ENCODE data around the gene CPSF3.

DNA sequence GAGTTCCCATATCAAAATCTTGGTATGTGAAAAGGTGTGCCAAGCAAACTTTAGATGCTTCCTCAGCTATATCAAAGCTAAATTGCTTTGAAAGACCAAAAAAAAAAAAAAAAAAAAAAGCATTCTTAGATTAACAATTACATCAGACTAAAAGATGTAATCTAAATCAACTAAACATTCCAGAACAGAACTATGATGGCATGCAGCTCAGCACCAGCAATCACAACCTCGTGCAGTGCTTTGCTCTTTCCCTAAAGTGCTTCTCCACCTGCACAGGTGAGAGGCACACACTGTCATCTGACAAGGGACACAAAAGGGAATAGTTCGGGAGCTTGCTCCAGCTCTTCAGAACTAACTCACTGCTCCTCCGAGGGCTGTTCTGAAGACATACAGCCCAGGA, 94.7 kb downstream of the CPSF3 start:
- TF ChIP-seq POLR2AphosphoS5 (IDR thresholded peaks at IDR 0.05) (no peak), EP300 (IDR thresholded peaks at IDR 0.05) (no peak)
- TF ChIP-seq, protein P1, sequence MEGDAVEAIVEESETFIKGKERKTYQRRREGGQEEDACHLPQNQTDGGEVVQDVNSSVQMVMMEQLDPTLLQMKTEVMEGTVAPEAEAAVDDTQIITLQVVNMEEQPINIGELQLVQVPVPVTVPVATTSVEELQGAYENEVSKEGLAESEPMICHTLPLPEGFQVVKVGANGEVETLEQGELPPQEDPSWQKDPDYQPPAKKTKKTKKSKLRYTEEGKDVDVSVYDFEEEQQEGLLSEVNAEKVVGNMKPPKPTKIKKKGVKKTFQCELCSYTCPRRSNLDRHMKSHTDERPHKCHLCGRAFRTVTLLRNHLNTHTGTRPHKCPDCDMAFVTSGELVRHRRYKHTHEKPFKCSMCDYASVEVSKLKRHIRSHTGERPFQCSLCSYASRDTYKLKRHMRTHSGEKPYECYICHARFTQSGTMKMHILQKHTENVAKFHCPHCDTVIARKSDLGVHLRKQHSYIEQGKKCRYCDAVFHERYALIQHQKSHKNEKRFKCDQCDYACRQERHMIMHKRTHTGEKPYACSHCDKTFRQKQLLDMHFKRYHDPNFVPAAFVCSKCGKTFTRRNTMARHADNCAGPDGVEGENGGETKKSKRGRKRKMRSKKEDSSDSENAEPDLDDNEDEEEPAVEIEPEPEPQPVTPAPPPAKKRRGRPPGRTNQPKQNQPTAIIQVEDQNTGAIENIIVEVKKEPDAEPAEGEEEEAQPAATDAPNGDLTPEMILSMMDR (IDR thresholded peaks at IDR 0.05): no peak
